Stimulated activated CD4-positive, alpha-beta T cell treated with anti-CD3 and anti-CD28 coated beads, Interleukin-2, amount 100 ng/mL, for 24 hours (primary cell): ENCODE measurements around the gene MATR3.

Source experiments
- DNase-seq, 2 donors: peaks; one replicate each; pipeline ENCODE4 v3.0.0-alpha.2; 2020

MATR3 gene

DNA sequence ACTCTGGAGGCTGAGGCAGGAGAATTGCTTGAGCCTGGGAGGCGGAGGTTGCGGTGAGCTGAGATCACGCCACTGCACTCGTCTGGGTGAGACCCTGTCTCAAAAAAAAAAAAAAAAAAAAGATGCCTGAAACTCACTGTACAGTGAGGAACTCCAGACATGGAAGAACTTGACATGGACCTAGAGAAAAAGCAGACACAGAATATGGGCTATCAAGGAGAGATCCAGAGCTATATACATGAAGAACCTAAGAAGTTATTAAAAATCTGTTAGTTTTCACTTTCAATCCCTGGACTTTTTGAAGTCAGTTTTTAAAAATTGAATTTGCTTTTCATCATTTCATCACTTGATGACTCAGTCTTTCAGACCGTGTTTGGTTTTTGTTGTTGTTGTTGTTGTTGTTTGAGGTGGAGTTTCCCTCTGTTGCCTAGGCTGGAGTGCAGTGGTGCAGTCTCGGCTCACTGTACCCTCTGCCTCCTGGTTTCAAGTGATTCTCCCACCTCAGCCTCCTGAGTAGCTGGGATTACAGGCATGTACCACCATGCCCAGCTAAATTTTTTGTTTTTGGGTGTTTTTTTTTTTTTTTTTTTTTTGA lies 68.4 kb downstream of the MATR3 start:
- no peak for DNase-seq

DNA sequence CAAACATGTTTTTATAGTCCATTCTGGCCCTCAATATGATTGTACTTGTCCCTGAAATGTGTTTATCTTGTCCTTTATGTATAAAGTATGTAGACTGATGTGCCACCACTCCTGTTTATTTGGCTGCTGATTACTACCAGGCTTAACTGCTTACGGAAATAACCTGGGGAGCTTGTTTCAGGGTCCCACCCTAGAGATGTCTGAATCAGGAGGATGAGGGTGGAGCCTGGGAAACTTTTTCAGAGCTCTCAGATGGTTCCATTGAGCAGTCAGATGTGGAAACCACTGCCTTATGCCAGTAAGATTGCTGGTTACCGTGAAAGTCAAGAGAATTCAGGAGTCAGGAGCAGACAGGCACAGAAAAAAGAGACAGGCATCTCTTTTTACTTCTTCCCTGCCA lies 70.4 kb downstream of the MATR3 start:
- DNase-seq, result no peak

DNA sequence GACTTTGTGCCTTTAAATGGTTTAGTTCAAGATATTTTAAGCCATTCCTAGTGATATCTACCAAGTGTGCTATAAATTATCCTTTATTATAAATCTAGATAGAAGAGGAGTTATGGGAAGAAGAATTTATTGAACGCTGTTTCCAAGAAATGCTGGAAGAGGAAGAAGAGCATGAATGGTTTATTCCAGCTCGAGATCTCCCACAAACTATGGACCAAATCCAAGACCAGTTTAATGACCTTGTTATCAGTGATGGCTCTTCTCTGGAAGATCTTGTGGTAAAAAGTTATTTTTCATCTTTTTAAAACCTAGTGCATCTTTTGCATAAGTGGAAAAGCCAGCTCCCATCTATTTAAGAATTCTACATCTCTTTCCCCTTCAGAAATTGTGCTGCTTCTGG lies 70.9 kb downstream of the MATR3 start:
- no peak for DNase-seq

DNA sequence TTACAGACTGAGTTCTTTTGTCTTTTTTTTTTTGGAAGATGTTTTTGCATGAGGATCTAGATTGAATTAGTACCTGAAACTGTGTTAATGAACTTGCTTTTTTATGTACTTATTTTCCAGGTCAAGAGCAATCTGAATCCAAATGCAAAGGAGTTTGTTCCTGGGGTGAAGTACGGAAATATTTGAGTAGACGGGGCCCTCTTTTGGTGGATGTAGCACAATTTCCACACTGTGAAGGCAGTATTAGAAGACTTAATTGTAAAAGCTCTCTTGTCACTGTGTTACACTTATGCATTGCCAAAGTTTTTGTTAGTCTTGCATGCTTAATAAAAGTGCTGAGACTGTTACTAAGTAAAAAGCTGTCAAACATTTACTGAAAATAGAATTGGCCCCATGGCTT lies 75.1 kb downstream of the MATR3 start:
- no peak for DNase-seq

DNA sequence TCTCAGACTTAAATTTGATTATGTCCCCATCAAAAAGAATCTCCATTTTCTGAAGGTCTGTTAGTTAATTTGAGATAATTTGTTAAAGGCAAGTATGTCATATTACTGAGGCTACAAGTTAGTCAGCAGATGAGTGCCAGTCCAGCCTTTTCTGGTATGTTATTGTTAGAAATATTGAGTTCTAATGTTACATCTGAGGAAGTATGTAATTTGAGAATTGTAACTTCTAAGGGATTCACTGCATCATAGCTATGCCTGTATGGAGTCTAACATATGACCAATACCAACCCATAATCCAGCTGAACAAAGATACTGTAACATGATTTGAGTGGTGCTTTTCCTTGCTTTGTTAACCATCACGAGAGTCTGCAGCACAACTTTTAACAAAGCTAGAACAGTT lies 75.6 kb downstream of the MATR3 start:
- no peak for DNase-seq

DNA sequence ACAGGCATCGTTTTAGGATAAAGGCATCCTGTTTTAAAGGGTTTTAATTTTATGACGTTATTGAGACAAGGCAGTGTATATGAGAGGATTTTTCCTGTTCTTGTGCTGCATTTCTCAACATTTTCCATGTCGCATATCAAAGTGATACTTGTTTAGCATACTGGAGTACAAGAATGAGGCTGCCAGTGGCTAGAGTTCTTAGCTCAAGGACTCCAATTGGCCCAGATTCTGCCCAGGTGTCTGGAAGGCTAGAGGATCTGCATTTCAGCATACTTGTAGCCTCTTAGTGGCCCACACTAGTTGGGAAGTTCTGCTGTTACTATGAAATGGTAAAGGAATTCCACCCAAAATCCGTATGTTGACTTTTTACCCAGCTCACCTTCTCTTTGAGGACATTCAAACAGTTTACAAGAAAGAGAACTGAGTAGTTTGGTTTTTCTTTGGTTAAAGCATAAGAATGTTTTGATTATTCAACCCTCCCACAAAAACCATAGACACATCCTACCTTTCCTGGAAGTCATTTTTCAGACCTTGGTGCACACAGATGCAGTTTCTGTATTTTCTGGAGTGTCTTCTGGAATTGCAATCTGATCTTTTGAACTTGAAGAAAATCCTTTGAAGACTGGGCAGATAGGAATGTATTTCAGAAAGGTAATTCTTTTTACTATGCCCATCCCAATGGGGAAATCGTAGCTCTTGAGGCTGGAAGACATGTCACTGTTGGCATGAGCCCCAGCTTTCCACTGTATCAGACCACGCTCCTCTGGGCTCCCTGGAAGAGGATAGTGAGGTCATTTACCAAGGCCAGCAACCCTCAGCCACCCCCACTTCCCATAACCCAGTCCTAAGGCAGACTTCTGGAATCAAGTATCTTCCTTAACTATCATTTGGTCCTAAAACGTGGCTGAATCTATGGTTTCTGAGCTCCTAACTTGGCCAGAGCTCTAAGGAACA lies 78.2 kb downstream of the MATR3 start:
- DNase-seq, result no peak

DNA sequence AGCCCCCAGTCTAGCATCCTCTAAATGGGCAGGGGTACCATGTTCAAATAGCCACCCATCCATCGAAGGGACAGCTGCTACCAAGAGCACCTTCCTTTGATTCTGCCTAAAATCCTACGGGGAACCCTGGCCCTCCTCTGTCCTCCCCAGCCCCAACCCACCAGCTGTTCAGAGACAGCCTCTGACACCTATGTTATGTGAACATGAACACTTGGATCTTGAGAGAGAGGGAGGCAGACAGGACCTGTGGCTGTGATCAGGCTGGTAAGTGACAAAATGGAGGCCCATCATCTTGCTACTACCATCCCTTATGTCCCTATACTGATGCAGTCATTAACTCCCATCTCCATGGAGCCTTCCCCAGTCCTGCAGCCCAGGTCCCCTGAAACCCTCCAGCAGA lies 81.4 kb downstream of the MATR3 start:
- no peak for DNase-seq

DNA sequence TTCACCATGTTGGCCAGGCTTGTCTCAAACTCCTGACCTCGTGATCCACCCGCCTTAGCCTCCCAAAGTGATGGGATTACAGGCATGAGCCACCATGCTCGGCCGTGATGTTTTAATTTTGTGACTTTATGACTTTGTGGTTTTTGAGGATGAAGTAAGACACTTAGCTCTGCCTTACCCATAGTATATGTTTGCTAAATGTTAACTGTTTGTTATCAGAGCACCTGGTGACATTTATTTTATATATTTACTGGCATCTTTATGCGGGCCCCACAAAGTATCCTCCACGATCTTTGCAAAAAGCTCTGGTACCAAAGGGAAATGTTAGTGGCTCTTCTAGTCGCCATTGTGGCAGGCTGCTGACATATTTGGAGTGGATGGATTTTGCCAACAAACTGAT lies 82.8 kb downstream of the MATR3 start:
- no peak for DNase-seq

DNA sequence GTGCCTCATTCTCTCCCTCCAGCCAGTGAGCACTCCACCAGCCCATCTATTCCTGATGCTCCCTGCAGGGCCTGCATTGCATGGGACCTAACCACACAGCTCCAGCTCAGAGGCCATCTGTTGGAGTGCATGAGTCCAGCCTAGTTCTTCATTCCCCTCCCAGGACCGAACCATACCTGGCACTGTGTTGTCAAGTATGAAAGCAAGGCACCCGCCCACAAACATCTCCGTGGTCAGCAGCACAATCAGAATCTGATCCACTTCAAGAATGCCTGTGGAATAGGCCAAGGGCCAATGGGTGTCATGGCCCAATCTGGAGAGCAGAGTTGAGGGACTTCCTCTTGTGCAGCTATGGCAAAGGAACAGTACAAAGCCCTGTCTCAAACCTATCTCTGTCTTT lies 83.7 kb downstream of the MATR3 start:
- no peak for DNase-seq

DNA sequence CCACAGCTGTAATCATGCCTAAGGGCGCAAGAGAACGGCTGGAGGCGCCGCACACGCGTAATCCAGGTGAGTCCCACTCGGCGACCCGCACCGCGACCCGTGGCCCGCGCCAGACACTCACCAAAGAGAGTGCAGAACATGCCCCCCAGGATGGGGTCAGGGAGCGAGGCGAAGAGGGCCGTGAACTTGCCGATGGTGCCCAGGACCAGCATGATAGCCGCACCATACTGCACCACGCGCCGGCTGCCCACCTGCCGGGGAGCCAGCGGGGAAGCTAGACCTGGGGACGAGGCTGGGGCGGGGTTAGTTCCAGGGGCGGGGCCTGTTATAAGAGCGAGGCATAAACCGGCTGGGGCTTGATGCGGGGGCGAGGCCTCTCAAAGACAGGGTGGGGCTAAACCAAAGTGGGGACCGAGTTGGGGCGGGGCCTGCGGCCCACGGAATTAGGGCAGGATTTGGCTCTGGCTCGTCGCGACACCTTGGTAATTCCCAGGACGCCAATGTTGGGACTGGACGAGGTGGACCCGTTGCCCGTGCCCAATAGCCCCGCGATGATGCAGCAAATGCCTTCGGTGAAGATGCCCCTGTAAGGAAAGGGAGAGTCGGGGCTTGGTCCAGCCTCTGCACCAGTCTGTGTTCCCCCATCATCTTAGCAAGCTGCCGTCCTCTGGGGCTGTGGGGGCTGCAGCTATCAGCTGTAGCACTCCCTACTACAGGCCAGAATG lies 84.7 kb downstream of the MATR3 start:
- no peak for DNase-seq

DNA sequence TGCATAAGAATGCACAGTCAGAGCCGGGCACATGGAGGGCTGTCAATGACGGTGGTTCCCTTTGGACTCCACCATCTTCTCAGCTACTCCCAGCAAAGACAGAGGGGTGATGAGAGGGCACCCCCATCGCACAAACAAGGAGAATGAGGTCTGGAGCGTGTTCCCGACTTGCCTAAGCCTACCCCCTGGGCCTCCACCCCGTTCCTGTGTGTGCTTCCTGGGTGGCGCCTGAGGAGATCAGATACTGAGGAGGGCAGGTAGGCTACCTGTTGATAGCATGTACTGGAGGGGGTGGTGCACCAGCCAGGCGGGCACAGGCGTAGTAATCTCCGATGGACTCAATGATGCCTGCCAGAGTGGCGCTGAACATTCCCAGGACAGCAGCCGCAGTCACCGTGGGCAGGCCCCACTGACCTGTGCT lies 85.4 kb downstream of the MATR3 start:
- DNase-seq, result no peak

DNA sequence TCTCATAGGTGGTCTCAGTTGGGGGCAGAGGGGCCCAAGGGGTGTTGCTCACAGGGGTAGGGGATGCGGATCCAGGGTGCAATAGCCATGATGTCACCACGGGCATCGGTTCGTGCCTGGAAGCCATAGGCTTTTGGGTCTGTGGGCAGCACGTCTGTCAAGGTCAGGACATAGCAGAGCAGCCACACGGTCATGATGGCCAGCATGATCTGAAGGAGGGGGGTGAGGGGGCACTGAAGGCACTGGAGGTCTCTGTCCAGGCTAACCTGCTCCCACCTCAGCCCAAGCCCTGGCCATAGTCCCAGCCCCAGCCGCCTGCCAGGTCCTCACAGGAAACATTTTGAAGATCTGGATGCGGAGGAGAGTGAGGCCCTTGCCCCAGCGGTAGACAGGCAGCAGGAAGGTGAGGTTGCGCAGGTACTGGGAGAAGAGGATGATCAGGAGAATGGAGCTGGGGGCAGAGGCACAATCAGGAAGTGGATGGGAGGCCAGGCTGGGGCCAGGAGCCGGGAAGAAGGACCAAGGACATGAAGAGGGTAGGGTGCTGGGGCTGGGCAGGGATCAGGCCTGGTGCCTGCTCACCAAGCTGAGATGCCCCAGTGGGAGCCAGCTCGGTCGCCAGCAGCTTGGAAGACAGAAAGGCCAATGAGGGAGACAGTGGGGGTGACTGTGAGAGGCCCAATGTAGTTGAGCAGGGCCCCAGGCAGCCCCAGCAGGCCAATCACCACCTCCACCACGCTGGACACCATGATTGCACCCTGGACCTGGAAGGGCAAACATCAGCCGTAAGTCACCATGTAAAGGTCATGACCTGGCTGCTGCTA lies 86.3 kb downstream of the MATR3 start:
- no peak for DNase-seq
